Measurements from ENCODE around the gene TIMM23B.
"Not testable (repeated sequence)": the region's sequence is repeated elsewhere in the genome, so short reads cannot be mapped to it uniquely, and the experiment has no call there.

TIMM23B gene

GRCh38 chr10:49977756-49978155, 35.9 kb downstream of the TIMM23B start:
- H3K4me3 ChIP-seq (ENCODE audit: low read length) = not testable (repeated sequence)

DNA sequence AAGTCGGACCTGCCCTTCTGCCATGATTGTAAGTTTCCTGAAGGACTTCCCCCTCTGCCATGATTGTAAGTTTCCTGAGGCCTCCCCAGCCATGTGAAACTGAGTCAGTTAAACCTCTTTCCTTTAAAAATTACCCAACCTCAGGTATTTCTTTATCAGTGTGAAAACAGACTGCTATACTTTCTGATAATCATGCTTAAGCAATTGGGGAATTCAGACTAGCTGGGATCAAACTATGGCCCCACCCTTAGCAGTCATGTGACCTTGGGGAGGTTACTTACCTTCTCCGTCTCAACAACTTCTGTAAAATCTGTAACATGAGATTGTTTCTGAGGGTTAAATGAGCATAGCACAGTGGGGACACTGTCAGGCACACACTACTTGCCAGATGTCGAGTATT, 45.4 kb downstream of the TIMM23B start:
- not testable (repeated sequence) for H3K4me3 ChIP-seq (ENCODE audit: low read length)

GRCh38 chr10:49988376-49988775, 46.5 kb downstream of the TIMM23B start, which contains the start of gene AGAP6:
Gene AGAP6 (plus strand): TSS chr10:49988406. CDS start chr10:49988716, 310 bp downstream.
- not testable (repeated sequence) for H3K4me3 ChIP-seq (ENCODE audit: low read length)

- not testable (repeated sequence) for H3K4me3 ChIP-seq (ENCODE audit: low read length)
Observed at GRCh38 chr10:49995321-49995720, 53.5 kb downstream of the TIMM23B start.

DNA sequence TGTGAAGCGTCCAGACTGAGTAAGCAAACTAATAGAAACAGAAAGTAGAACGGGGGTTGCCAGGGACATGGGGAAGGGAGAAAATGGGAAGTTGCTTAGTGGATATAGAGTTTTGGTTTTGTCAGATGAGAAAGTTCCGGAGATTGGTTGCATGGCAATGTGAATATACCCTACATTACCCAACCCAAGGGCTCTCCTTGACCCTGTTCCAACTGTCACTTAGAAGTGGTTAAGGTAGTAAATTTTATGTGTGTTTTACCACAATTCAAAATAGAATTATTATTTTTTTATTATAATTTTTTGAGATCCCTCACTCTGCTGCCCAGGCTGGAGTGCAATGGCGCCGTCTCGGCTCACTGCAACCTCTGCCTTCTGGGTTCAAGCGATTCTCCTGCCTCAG, 72.2 kb downstream of the TIMM23B start:
- H3K4me3 ChIP-seq (ENCODE audit: low read length) = not testable (repeated sequence)

GRCh38 chr10:50015596-50016220, 73.9 kb downstream of the TIMM23B start:
- H3K4me3 ChIP-seq (ENCODE audit: low read length) = not testable (repeated sequence)

- H3K4me3 ChIP-seq (ENCODE audit: low read length) = not testable (repeated sequence)
Observed at GRCh38 chr10:50016926-50017325, 75.1 kb downstream of the TIMM23B start.

- H3K4me3 ChIP-seq (ENCODE audit: low read length) = not testable (repeated sequence)
Observed at GRCh38 chr10:50017646-50018045, 75.8 kb downstream of the TIMM23B start.

- not testable (repeated sequence) for H3K4me3 ChIP-seq (ENCODE audit: low read length)
Observed at GRCh38 chr10:50019279-50019678, 77.4 kb downstream of the TIMM23B start.

GRCh38 chr10:50020451-50021024, 78.7 kb downstream of the TIMM23B start:
- H3K4me3 ChIP-seq (ENCODE audit: low read length) = not testable (repeated sequence)

DNA sequence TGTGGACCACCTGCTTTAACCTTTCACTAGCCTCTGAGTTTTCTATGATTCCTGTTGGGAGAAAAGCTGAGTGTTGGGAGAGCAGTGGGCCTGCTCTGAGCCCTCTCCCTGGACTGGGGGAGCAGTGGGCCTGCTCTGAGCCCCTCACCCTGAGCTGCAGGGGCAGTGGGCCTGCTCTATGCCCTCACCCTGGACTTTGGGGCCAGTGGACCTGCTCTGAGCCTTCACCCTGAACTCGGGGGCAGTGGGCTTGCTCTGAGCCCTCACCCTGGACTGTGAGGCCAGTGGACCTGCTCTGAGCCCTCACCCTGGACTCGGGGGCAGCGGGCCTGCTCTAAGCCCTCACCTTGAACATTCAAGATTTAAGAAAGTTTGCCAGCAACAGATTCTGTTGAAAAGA, 79.8 kb downstream of the TIMM23B start:
- H3K4me3 ChIP-seq (ENCODE audit: low read length) = no peak overlapping the region
- no peak for TF ChIP-seq ZNF274 (IDR thresholded peaks at IDR 0.05; ENCODE audit: low read depth, low read length)

All from GM08714 (cell line).